Inferior parietal cortex (tissue), 1 donor: ENCODE measurements around the gene PVR.
A peak's percentile ranks its signal among the peaks of the same experiment; 100 is the strongest.
"Not testable (repeated sequence)": the region's sequence is repeated elsewhere in the genome, so short reads cannot be mapped to it uniquely, and the experiment has no call there.

Source experiments
- DNase-seq: peaks from one replicate; pipeline ENCODE4 v3.0.0-alpha.2; 2016; ENCODE audit errors: extremely low spot score

The PVR gene, protein sequence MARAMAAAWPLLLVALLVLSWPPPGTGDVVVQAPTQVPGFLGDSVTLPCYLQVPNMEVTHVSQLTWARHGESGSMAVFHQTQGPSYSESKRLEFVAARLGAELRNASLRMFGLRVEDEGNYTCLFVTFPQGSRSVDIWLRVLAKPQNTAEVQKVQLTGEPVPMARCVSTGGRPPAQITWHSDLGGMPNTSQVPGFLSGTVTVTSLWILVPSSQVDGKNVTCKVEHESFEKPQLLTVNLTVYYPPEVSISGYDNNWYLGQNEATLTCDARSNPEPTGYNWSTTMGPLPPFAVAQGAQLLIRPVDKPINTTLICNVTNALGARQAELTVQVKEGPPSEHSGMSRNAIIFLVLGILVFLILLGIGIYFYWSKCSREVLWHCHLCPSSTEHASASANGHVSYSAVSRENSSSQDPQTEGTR

DNA sequence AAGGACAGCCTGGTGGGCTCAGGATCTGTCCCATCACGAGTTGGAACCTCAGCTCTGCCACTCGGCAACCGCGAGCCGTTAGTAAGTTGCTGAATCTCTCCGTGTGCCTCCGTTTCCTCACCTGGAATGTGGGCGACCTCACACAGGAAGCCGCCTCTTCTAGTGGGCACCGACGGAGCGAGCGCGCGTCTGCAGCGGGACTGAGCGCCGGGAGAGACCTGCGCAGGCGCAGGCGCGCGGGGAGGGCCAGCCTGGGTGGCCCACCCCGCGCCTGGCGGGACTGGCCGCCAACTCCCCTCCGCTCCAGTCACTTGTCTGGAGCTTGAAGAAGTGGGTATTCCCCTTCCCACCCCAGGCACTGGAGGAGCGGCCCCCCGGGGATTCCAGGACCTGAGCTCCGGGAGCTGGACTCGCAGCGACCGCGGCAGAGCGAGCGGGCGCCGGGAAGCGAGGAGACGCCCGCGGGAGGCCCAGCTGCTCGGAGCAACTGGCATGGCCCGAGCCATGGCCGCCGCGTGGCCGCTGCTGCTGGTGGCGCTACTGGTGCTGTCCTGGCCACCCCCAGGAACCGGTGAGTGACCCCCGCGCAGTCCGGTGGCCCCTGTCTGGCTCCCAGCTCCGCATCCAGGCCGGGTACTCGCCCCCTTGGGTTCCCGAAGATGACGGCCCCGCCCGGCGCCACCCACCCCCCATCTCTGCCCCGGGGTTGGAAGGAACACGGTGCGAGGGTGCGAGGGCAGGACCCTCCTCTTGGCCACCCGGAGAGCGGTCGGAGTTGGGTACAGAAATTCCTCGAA is at the start of gene PVR:
Gene PVR, plus strand, starts transcription at position 306 of the 797 bp plus-strand sequence. Its CDS starts 187 bp downstream, at position 493.
- peak; percentile 66 for DNase-seq

DNA sequence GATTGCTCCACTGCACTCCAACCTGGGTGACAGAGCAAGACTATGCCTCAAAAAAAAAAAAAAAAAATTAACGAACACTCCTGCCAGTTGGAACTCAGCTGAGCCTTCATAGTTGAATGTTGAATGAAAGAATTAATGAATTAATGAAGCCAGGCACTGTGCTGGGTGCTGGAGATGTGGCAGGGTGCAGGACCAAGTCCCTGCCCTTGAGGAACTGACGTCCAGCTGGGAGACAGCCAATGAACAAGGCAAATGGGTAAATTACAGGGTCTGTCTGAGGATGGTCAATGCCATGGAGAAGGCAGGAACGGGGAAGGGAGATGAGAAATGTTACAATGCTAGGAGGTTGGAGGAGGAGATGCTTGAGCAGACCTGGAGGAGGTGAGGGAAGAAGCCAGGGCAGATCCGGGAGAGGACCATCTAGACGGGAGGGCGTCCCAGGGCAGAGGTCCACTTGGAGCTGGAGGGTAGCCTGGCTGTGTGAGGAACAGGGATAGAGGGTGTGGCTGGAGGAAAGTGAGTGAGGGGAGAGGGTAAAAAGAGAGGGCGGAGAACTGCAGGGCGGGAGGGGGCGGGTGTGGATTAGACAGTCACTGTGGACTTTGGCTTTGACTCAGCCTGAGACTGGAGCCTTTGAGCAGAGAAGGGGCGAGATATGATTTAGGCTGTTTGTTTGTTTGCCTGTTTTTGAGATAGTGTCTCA is 47.1 kb upstream of the PVR start:
- no peak for DNase-seq

DNA sequence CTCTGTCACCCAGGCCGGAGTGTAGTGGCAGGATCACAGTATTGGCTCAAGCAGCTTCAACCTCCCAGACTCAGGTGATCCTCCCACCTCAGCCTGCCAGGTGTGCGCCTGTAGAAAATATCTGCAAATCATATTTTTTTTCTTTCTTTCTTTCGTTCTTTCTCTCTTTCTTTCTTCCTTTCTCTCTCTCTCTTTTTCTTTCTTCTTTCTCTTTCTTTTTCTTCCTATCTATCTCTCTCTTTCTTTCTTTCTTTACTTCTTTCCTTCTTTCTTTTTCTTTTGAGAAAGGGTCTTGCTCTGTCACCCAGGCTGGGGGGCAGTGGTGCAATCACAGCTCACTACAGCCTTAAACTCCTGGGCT is 46.6 kb upstream of the PVR start:
- no peak for DNase-seq

DNA sequence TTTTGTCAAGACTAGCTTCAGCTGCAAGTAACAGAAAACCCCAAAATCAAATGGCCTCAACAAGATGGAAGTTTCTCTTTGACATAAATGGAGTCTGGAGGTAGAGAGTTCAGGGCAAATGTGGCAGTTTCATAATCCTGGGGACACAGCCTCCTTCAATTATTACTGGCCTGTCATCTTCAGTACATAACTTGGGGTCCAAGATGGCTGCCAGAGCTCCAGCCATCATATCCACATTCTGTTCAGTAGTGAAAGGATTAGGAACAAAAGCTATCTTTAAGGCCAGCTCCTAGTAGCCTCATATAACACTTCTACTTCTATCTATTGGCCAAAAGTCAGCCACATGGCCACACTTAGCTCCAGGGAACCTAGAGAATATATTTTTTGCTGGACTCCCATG is 45.4 kb upstream of the PVR start:
- DNase-seq, result no peak

DNA sequence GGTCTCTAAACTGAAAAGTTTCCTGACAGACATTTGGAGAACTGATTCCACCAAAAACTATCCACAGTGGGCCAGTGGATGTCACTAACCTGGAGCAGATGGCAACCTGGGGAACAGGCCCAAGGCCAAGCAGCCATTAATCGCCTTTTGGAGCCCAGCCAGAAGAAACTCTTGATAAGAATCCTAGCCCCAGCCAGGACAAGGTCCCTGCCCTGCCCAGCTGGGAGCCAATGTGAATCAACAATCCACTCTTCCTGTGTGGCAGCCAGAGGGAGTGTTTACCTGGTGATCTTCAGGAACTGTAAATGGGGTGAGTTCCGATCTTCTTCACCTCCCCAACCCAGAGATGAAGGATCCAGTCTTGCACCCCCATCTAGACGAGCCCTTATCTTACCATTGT is 44.8 kb upstream of the PVR start:
- DNase-seq, result no peak

DNA sequence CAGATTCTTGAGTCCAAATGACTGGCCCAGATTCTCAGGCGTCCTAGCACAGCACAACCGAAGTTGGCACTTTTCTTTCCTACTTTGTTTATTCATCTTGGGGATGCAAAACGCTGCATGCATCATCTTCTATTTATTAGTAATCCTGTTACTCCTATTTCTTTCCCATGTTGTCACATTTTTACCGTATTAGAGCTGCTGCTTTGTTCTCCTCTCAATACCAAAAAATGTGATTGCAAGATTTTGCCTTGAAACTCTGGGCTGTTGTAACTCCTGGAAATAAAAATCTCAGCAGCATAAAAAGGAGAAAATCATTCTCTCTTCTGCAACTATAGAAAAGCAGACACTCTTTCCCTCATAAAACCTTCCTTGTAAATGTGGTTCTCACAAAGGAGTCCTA is 43.2 kb upstream of the PVR start:
- DNase-seq, result no peak

DNA sequence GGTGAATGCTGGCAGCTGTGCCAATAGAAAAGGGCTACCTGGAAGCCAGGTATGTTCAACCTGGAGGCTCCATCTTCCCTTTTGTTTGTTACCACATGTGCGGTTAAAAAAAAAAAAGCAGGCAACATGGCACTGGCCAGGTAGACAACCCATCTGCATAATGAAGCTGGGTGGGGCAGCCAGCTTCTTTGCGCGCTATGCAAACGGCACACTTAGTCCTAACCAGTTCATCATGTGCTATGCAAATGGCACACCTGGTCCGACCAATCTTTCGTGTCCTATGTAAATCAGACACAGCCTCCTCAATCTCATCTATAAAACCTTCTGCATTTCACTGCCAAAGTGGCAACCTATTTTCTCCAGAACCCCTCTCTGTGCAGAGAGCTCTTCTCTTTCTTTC is 41.6 kb upstream of the PVR start:
- DNase-seq, result no peak

DNA sequence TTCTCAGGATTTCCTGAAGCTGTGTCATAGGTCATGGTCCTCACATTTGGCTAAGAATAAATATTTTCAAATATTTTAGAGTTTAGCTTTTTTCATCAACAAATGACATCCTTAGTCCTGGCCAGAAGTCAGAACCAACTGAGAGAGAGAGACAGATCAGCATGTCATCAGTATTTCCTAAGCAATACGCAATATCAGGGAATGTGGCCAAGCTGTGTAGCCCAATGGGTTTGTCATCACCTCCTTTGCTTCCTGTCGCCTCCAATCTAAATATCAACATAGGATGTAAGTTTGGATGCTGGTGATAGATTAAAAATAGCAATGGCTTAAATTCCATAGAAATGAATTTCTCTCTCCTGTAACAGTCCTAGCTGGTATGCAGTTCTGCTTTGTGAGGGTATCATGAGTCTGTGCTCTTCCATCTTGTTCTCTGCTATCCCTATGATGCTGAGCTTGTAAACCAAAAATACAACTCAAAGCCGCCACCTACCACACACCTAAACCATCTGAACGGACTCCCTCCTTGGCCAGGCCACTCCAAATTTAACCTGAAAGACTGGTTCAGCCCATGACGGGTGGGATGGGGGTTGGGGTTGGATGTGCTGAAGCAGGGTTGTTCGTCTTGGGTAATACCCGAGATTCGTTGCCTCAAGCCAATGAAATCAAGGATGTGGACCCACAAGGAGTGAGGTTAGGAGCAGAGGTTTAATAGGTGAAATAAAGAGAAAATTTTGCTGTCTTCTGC is 40.3 kb upstream of the PVR start:
- no peak for DNase-seq

DNA sequence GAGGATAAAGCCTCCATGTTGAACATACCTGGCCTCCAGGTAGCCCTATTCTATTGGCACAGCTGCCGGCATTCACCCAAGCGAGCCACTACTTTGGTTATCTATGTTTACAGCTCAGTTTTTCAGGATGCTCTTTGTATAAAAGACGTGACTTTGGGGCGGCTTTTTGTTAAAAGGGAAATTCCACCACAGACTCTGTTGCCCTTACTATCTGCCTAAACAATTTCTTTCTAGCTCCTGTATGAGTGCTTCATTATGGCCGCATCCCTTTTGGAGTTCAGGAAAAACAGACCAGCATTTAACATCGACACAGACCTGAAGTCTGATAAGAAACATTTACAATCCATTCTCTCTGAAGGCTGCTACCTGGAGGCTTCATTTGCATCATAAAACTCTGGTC is 39.5 kb upstream of the PVR start:
- DNase-seq, result no peak

DNA sequence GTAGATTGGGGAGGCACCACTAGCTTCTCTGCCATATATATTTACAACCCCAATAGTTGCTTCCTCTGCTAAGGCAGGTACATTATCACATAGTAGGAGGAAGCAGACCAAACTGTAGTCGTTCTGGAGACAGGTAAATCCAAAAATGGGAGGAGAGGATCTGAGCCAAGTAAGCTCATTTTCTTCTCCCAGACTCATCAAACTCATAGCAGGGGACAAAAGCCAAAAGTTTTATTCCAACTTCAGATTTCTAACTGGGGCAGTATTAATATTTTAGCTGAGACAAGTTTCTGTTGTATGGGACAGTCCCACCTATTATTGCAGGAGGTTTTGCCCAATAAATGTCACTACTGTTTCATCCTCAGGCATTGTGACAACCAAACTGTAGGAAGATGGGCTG is 38.2 kb upstream of the PVR start:
- DNase-seq, result no peak

DNA sequence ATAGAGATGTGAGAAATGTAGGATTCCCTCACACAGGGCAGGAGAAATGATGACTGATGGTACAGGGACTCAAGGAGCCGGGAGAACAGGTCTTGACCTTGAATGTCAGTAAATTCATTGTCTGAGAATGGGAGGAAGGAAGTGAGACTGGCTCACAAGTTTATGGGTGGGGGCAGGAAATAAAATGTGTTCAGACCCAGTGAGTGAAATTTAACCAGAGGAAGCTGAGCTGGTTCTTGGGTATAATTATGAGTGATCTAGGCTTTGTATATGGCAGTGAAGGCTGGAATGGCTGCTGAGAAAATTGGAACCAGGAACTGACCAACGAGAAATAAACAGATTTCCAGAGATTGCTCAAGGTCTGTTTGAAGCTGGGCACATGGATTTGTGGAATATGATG is 36.7 kb upstream of the PVR start:
- no peak for DNase-seq

DNA sequence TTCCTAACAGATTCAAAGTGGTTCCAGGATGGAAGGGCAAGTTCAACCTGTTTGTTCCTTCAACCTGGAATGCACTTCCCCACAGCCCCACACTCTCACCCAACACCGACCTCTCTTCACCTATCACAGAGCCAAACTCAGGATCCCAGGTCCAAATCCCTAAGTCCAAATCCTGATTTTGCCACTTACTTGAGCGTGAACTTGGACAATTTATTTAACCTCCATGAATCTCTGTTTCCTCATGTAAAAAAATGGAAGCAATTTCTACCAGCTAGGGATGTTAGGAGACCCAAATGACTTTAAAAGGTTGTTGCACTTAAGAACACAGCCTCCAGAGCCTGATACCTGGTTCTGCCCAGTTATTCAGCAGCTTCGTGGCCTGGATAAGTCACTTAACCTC is 35.8 kb upstream of the PVR start:
- no peak for DNase-seq

DNA sequence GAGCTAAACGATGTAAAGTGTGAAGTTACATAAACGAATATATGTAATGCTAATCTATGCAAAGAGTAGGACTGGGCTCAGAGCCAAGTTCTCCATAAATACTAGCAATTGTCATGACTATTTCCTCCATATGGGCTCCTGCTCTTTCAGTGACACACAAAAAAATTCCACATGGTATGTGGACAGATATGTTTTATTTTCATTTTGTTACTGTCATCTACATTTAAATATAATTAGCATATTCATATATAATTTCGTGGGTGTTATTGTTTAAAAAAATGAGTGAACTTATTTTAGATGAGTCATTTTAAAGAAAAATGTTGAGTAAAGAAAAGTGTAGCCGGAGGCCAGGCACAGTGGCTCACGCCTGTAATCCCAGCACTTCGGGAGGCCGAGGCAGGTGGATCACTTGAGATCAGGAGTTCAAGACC is 35.3 kb upstream of the PVR start:
- DNase-seq, result peak; percentile 63

DNA sequence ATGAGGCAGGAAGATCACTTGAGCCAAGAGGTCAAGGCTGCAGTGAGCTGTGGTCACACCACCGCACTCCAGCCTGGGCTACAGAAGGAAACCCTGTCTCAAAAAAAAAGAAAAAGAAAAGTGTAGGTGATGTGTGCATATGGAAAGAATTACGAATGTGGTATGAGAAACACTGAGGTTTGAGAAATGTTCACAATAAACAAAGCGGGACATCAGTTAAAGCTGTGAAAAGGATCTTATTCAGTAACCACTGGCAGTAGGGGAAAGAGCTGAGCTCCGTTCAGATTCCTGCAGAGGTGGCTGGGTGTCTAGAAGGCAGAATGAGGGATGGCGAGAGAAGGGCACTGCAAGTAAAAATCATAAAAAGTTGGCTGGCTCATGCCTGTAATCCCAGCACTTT is 34.5 kb upstream of the PVR start:
- DNase-seq, result no peak

DNA sequence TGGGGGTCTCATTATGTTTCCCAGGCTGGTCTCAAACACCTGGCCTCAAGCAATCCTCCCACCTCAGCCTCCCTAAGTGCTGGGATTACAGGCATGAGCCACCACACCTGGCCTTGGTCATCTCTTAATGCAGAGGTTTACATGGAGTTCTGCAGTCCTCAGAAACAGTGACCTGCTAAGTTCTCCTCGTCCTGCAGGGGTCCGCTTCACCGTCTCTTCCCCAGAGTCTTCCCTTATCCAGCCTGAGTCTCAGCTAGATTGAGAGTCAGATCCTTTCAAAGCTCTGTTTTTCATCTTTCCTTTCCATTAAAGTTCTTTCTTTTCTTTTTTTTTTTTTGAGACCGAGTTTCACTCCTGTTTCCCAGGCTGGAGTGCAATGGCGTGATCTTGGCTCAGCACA is 33.2 kb upstream of the PVR start:
- DNase-seq, result not testable (repeated sequence)

DNA sequence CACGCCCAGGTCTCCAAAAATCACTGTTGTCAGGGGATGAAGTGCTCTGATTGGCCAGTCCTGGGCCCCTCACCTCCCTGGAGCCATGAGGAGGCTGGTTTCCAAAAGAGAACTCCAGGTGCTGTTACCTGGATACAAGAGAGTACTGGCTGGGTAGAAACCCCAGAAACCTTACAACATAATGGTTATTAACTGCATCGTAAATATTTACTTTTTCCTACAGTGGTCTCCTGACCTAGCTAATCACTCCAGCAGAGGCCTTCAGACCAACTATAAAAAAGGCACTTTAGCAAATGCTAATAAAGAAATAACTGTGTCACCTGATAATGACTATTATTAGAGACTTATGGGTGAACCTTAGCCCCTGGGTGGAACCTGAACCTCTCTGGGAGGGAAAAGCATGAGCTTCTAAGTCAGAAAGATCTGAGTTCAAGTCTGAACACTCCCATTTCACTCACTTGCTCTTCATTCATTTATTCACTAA is 31.9 kb upstream of the PVR start:
- DNase-seq, result no peak

DNA sequence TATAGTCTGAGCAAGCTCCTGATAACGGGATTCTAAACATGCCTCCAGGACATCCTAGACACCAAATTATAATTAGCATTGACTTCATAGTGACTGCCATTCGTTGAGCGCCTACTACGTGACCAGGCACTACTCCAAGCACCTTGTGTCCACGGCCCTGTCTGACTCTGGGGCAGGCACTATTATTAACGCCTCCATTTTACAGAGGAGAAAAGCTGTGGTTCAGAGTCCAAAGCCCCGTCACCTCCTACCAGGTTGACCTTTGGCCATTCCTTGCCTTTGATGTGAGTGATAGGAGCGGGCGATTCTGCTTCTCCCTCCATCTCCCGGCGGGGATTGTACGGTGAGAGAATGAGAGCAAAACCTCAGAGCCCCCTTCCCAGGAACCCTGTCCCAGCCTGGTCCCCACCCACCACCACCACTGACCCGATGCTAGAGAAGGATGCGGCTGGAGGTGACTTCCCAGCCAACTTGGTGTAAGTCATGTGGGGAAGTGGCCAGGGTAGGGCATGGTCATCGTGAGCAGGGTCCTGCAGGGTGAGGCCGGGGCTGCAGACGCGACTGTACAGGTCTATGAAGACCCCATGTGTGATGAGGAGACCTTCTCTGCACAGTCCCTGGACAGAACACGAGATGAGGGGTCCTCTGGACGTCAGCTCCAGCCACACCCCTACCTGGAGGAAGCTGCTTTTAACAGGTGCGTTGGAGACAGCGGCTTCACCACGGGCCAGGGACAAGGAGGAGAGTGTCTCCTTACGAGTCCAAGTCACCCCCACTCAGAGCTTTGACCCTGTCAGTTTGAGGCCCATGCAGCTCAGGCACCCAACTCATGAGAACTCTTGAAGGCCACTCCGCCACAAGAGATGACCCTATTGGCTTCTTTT is 30.2 kb upstream of the PVR start, which contains the start of gene IGSF23:
Gene IGSF23, plus strand, starts transcription at position 269 of the 884 bp plus-strand sequence. Its CDS starts 83 bp downstream, at position 352.
- no peak for DNase-seq

DNA sequence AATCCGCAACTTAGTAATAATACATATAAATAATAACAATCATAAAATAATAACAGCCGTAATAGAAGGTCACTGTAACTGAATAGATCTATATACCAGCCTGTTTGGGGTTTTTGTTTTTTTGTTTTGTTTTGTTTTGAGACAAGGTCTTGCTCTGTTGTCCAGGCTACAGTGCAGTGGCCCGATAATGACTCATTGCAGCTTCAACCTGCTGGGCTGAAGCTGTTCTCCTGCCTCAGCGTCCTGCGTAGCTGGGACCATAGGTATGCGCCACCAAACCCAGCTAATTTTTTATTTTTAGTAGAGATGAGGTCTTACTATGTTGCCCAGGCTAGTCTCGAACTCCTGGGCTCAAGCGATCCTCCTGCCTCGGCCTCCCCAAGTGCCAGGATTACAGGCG is 29.4 kb upstream of the PVR start:
- DNase-seq, result no peak

DNA sequence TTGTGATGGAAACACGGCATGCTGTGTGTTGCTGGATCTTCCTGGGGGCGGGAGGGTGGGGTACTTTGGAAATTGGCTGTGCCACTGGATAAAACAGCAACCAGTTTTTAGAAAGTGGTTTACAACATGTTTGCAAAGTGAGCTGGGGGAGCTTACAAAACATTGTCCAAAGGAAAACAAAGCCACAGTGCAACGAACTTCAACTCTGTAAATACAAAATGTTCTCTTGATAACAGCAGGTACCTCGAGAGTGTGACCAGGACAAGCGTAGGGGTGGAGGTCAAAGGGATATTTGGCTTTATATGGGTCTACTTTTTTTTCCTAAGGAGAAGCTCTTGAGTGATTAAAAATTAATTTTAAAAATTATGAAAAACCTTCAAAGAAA is 27.9 kb upstream of the PVR start:
- no peak for DNase-seq

DNA sequence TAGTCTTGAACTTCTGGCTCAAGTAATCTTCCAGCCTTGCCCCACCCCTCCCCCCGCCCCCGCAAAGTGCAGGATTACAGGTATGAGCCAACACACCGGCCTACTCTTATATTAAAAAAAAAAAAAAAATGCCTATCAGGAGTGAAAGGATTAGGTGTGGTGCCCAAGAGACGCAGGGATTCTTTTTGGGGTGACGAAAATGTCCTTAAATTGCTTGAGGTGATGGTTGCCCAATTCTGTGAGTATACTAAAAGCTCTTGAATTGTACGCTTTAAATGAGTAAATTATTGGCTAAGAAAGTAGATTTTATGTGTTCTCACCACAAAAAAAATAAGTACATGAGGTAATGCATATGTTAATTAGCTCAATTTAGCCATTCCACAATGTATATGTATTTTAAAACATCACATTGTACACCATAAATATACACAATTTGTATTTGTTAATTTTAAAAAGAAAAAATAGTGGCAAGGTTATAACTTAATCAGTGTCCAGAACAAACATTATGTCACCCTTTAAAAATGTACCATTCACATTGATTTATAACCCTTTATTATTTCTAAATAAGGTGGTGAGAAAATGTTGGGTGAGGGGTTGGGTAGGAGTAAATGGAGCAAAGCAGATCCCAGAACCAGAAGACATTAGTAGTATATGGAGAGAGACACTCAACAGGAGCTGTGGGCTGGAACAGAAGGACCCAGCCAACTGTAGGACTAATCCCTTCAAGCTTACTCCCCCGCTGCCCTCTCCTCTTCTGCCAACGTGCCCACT is 26.4 kb upstream of the PVR start:
- DNase-seq, result no peak
